Measurements from ENCODE around the gene PHYH. TPM values are rescaled to one million over a fixed set of nuclear protein-coding genes. Genes with fewer than 3 reads are reported as not detected.
"Not testable (repeated sequence)": the region's sequence is repeated elsewhere in the genome, so short reads cannot be mapped to it uniquely, and the experiment has no call there.

The PHYH gene
- total RNA-seq, 1 experiment from 2014 or later, result 13.2 TPM

GRCh38 chr10:13247784-13248183, 52.1 kb downstream of the PHYH start:
- Histone ChIP-seq H3K27ac (ENCODE audit: low read length) (no peak overlapping the region), H3K4me1 (ENCODE audit: insufficient read depth, low read length) (no peaks in the 10 kb centered on the region), H3K79me2 (ENCODE audit: low read length) (no peaks in the 10 kb centered on the region), H3K9ac (ENCODE audit: low read length) (no peak overlapping the region), H3K4me2 (ENCODE audit: low read length) (no peak overlapping the region), H3K27me3 (ENCODE audit: low read length) (no peaks in the 10 kb centered on the region), H3F3A (ENCODE audit: low read length, unreplicated experiment) (no peaks in the 10 kb centered on the region), H3K9me3 (ENCODE audit: low read length) (no peaks in the 10 kb centered on the region), H3K4me3 (ENCODE audit: low read length) (no peak overlapping the region), H3K36me3 (ENCODE audit: low read depth, low read length) (no peaks in the 10 kb centered on the region), H3K9me2 (replicated peaks; ENCODE audit: low read length) (no peaks in the 10 kb centered on the region), H2AFZ (ENCODE audit: low read length) (no peak overlapping the region), H4K20me1 (ENCODE audit: low read length) (no peaks in the 10 kb centered on the region)
- no TSS peak for BruUV-seq (replicated peaks)
- TF ChIP-seq EZH2phosphoT487 (IDR thresholded peaks at IDR 0.05; ENCODE audit: borderline replicate concordance, low read length), result no peak
- intact Hi-C loops (cut with micrococcal nuclease), result no loop called here
- DNase-seq (no peak), ATAC-seq (no peak)
- ChIA-PET CTCF (no interaction called here), POLR2A (ENCODE audit: unreplicated experiment) (no interaction called here)

GRCh38 chr10:13247246-13247645, 52.6 kb downstream of the PHYH start:
- Histone ChIP-seq H3K9me2 (replicated peaks; ENCODE audit: low read length) (no peaks in the 10 kb centered on the region), H3K4me2 (ENCODE audit: low read length) (no peak overlapping the region), H3K4me3 (ENCODE audit: low read length) (no peak overlapping the region), H3F3A (ENCODE audit: low read length, unreplicated experiment) (no peaks in the 10 kb centered on the region), H4K20me1 (ENCODE audit: low read length) (no peaks in the 10 kb centered on the region), H2AFZ (ENCODE audit: low read length) (no peak overlapping the region), H3K27ac (ENCODE audit: low read length) (no peak overlapping the region), H3K27me3 (ENCODE audit: low read length) (no peaks in the 10 kb centered on the region), H3K36me3 (ENCODE audit: low read depth, low read length) (no peaks in the 10 kb centered on the region), H3K79me2 (ENCODE audit: low read length) (no peaks in the 10 kb centered on the region), H3K9me3 (ENCODE audit: low read length) (no peaks in the 10 kb centered on the region), H3K4me1 (ENCODE audit: insufficient read depth, low read length) (no peaks in the 10 kb centered on the region), H3K9ac (ENCODE audit: low read length) (no peak overlapping the region)
- TF ChIP-seq EZH2 (IDR thresholded peaks at IDR 0.05; ENCODE audit: low read length, unreplicated experiment) (no peak), CTCF (conservative IDR thresholded peaks at IDR 0.05; ENCODE audit: low read depth, low read length) (no peak), EZH2phosphoT487 (IDR thresholded peaks at IDR 0.05; ENCODE audit: borderline replicate concordance, low read length) (no peak)
- intact Hi-C loops (cut with micrococcal nuclease), result no loop called here
- no TSS peak for BruUV-seq (replicated peaks)
- DNase-seq (no peak), ATAC-seq (no peak)
- CTCF ChIA-PET, result no interaction called here
- POLR2A ChIA-PET (ENCODE audit: unreplicated experiment), result no interaction called here

- BruUV-seq (replicated peaks); H3K27me3 ChIP-seq (ENCODE audit: low read length); H2AFZ ChIP-seq (ENCODE audit: low read length); H3K4me3 ChIP-seq (ENCODE audit: low read length); H3F3A ChIP-seq (ENCODE audit: low read length, unreplicated experiment); H3K9me3 ChIP-seq (ENCODE audit: low read length); CTCF ChIA-PET; H3K9ac ChIP-seq (ENCODE audit: low read length); H3K9me2 ChIP-seq (replicated peaks; ENCODE audit: low read length); POLR2A ChIA-PET (ENCODE audit: unreplicated experiment); H3K36me3 ChIP-seq (ENCODE audit: low read depth, low read length); H3K27ac ChIP-seq (ENCODE audit: low read length); H3K4me1 ChIP-seq (ENCODE audit: insufficient read depth, low read length); DNase-seq; H4K20me1 ChIP-seq (ENCODE audit: low read length); H3K79me2 ChIP-seq (ENCODE audit: low read length); H3K4me2 ChIP-seq (ENCODE audit: low read length); intact Hi-C loops (cut with micrococcal nuclease); ATAC-seq: not testable (repeated sequence)
Measured at GRCh38 chr10:13242260-13242659, 57.6 kb downstream of the PHYH start.

- Histone ChIP-seq H3K4me3 (ENCODE audit: low read length) (no peak overlapping the region), H3K36me3 (ENCODE audit: low read depth, low read length) (no peaks in the 10 kb centered on the region), H3K27me3 (ENCODE audit: low read length) (no peaks in the 10 kb centered on the region), H3K27ac (ENCODE audit: low read length) (no peak overlapping the region), H2AFZ (ENCODE audit: low read length) (no peak overlapping the region), H3K4me1 (ENCODE audit: insufficient read depth, low read length) (no peaks in the 10 kb centered on the region), H3K9me2 (replicated peaks; ENCODE audit: low read length) (no peaks in the 10 kb centered on the region), H3K9me3 (ENCODE audit: low read length) (no peaks in the 10 kb centered on the region), H4K20me1 (ENCODE audit: low read length) (no peaks in the 10 kb centered on the region), H3F3A (ENCODE audit: low read length, unreplicated experiment) (no peaks in the 10 kb centered on the region), H3K79me2 (ENCODE audit: low read length) (no peaks in the 10 kb centered on the region), H3K9ac (ENCODE audit: low read length) (no peak overlapping the region), H3K4me2 (ENCODE audit: low read length) (no peak overlapping the region)
- BruUV-seq (replicated peaks), result no TSS peak
- CTCF ChIA-PET, result no interaction called here
- no peak for ATAC-seq
- TF ChIP-seq EZH2phosphoT487 (IDR thresholded peaks at IDR 0.05; ENCODE audit: borderline replicate concordance, low read length), result no peak
- no peak for TF ChIP-seq EZH2 (IDR thresholded peaks at IDR 0.05; ENCODE audit: low read length, unreplicated experiment)
- TF ChIP-seq CTCF (conservative IDR thresholded peaks at IDR 0.05; ENCODE audit: low read depth, low read length), result no peak
- DNase-seq, result no peak
- POLR2A ChIA-PET (ENCODE audit: unreplicated experiment), result no interaction called here
- intact Hi-C loops (cut with micrococcal nuclease), result no loop called here
Measured at GRCh38 chr10:13241613-13242012, 58.3 kb downstream of the PHYH start.
